HCT116 (cell line): Measurements from ENCODE around the gene SLC7A5. TPM values are rescaled to one million over a fixed set of nuclear protein-coding genes. Genes with fewer than 3 reads are reported as not detected.

Experiments used
- ATAC-seq: fragments of 200-7000 bp; cut with Tn5 transposase; 2 replicates; pipeline ENCODE4 v1.9.1; 2020; ENCODE audit warnings: mild to moderate bottlenecking, moderate library complexity
- BruUV-seq: library from RNA; stranded (reverse); fragments of 400-500 nt; replicated peaks from 2 replicates; lab custom pipeline; 2021; lab: Mats Ljungman, UMichigan
- CTCF ChIA-PET: fragments of 300-600 bp; sonication (Branson Sonifier 250); formaldehyde crosslinking; loops from one replicate; lab custom pipeline; 2021; ENCODE audit warnings: antibody characterized with exemption; lab: Charles Lee
- POLR2A ChIA-PET: fragments of 300-600, 350-600 bp; sonication (Branson Sonifier 250); formaldehyde crosslinking; loops from one replicate; lab custom pipeline; 2021; ENCODE audit warnings: antibody characterized with exemption; lab: Charles Lee
- RAD21 ChIA-PET, 2 experiments: fragments of 300-600 bp; sonication (Branson Sonifier 250); formaldehyde crosslinking; loops; one replicate each; lab custom pipeline; 2023; ENCODE audit warnings: low total read pairs in 2 of 2; ENCODE audit not compliant: uncharacterized antibody in 2 of 2, unreplicated experiment in 2 of 2, low non-redundant PET in 1 of 2; lab: Charles Lee
- DNase-seq: peaks from one replicate; pipeline ENCODE4 v3.0.0-alpha.2; 2010; ENCODE audit warnings: low read depth, low spot score
- H2AFZ ChIP-seq: fragments of 200-600 bp; shearing (Covaris generic), sonication (generic); 2 replicates; pipeline ENCODE4 v1.6.1; 2017; ENCODE audit warnings: low read depth, mixed run types, mixed read lengths, antibody characterized with exemption, low read length; ENCODE audit not compliant: poor library complexity, severe bottlenecking
- H3K27ac ChIP-seq: 2 replicates; pipeline ENCODE4 v1.5.1; 2012; ENCODE audit warnings: low read depth, low read length
- H3K27me3 ChIP-seq: fragments of 200-600 bp; sonication (generic); 2 replicates; pipeline ENCODE4 v1.6.1; 2016; ENCODE audit warnings: mixed run types, low read length, mixed read lengths; ENCODE audit not compliant: insufficient read depth
- H3K36me3 ChIP-seq, 2 experiments: fragments of 200-500 bp in 1 of 2; fragments of 200-600 bp in 1 of 2; sonication (Bioruptor generic) in 1 of 2; sonication (generic) in 1 of 2; 2 replicates each; pipeline versions ENCODE4 v1.5.1 to v1.6.1; 2014 to 2016; ENCODE audit warnings: low read length in 2 of 2, inconsistent platforms in 1 of 2, mixed read lengths in 1 of 2, mixed run types in 1 of 2; ENCODE audit not compliant: insufficient read depth in 2 of 2, control insufficient read depth in 1 of 2
- H3K4me1 ChIP-seq, 2 experiments: fragments of 200-600 bp in 1 of 2; sonication (generic) in 1 of 2; 2 replicates each; pipeline versions ENCODE4 v1.5.1 to v1.6.1; 2012 to 2017; ENCODE audit warnings: low read length in 2 of 2, inconsistent platforms in 1 of 2, mild to moderate bottlenecking in 1 of 2, mixed read lengths in 1 of 2, mixed run types in 1 of 2, moderate library complexity in 1 of 2; ENCODE audit not compliant: insufficient read depth in 2 of 2, control insufficient read depth in 1 of 2
- H3K4me2 ChIP-seq: fragments of 200-600 bp; sonication (generic); 2 replicates; pipeline ENCODE4 v1.6.1; 2017; ENCODE audit warnings: mixed run types, low read length, mixed read lengths
- H3K4me3 ChIP-seq, 2 experiments: fragments of 200-600 bp in 1 of 2; sonication (generic) in 1 of 2; replicated peaks in 1 of 2; 2 replicates each; pipeline ENCODE4 v1.5.1; 2011 to 2016; ENCODE audit warnings: low read length in 2 of 2, control low read depth in 1 of 2, low read depth in 1 of 2, mild to moderate bottlenecking in 1 of 2, mixed read lengths in 1 of 2, mixed run types in 1 of 2
- H3K79me2 ChIP-seq: fragments of 200-600 bp; sonication (generic); 2 replicates; pipeline ENCODE4 v1.6.1; 2017; ENCODE audit warnings: mild to moderate bottlenecking, mixed run types, low read length, moderate library complexity, mixed read lengths; ENCODE audit not compliant: insufficient read depth
- H3K9ac ChIP-seq: fragments of 200-600 bp; sonication (generic); 2 replicates; pipeline ENCODE4 v1.6.1; 2016; ENCODE audit warnings: low read length, mixed read lengths
- H3K9me2 ChIP-seq: fragments of 200-600 bp; sonication (generic), shearing (Covaris generic); 2 replicates; pipeline ENCODE4 v1.6.1; 2017; ENCODE audit warnings: mixed run types, mild to moderate bottlenecking, moderate library complexity; ENCODE audit not compliant: insufficient read depth
- H3K9me3 ChIP-seq, 2 experiments: fragments of 200-500 bp in 1 of 2; fragments of 200-600 bp in 1 of 2; sonication (Bioruptor generic) in 1 of 2; sonication (generic) in 1 of 2; 2 replicates each; pipeline ENCODE4 v1.6.1; 2014 to 2017; ENCODE audit warnings: low read length in 2 of 2, mixed read lengths in 2 of 2, inconsistent platforms in 1 of 2, low read depth in 1 of 2, mild to moderate bottlenecking in 1 of 2, mixed run types in 1 of 2, moderate library complexity in 1 of 2; ENCODE audit not compliant: control insufficient read depth in 1 of 2, insufficient read depth in 1 of 2
- H4K20me1 ChIP-seq: fragments of 200-600 bp; sonication (generic), shearing (Covaris generic); 2 replicates; pipeline ENCODE4 v1.6.1; 2017; ENCODE audit warnings: mixed run types, mild to moderate bottlenecking, moderate library complexity; ENCODE audit not compliant: insufficient read depth
- ATF3 ChIP-seq: IDR thresholded peaks from 2 replicates; pipeline ENCODE4 v1.6.1; 2012
- MAX ChIP-seq: IDR thresholded peaks from 2 replicates; pipeline ENCODE4 v1.6.1; 2012
- POLR2AphosphoS5 ChIP-seq: IDR thresholded peaks from 2 replicates; pipeline ENCODE4 v1.6.1; 2011; ENCODE audit warnings: mild to moderate bottlenecking, low read depth, low read length, moderate library complexity
- RAD21 ChIP-seq: IDR thresholded peaks from 2 replicates; pipeline ENCODE4 v1.6.1; 2012; ENCODE audit warnings: low read depth, mild to moderate bottlenecking
- ZBTB33 ChIP-seq: IDR thresholded peaks from 2 replicates; pipeline ENCODE4 v1.6.1; 2011; ENCODE audit warnings: mild to moderate bottlenecking, low read length, moderate library complexity; ENCODE audit not compliant: insufficient replicate concordance; ENCODE audit errors: extremely low read depth
- ZNF274 ChIP-seq: fragments of 200-500 bp; sonication (Bioruptor generic); IDR thresholded peaks from 2 replicates; pipeline ENCODE4 v1.6.1; 2014; ENCODE audit warnings: mild to moderate bottlenecking, low read depth, low read length, inconsistent platforms
- intact Hi-C: fragments of 100-400 bp; cut with micrococcal nuclease; formaldehyde crosslinking; loops from 2 replicates; pipeline ENCODE4 v1.10.0; 2022
- total RNA-seq: library from RNA; stranded (reverse); gene quantifications from one replicate; pipeline ENCODE4 v1.2.1, GENCODE V29; 2021; ENCODE audit not compliant: unreplicated experiment

Gene SLC7A5
- total RNA-seq, 1 experiment from 2014 or later = 482 TPM

DNA sequence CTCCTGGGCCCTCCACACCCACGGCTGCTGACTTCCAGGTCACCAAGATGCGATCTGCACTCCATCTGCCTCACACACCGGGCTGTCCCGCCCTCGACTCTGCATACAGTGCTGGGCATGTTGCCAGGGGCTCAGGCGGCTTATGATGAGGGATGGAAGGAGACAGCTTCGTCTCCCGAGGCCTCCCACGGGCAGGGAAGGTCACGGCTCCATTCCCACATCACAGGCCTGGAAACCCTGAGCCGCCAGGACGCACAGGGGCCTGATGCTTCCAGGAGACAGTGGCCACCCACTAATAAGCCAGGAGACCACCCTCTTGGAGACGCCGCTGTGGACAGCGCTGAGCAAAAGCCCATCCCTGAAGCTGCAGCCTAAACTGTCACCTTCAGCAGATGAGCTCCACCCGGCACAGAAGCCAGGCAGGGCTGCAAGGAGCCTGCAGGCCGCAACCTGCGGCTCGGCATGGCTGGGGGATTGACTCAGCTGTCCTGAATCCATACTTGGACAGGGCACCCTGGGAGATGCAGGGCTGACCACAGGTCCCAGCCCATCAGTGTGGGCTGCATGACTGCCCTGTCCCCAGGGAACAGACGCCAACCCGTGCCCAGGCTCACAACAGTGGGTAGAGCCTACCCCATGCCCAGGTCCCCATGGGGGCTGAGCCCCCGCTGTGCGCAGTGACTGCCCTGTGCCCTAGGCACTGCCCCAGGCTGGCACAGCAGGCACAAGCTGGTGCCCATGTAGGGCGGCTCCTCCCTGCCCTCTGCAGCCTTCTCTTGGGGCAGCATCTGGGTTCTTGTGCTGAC, 34.4 kb downstream of the SLC7A5 start:
- ChIA-PET POLR2A (no interaction called here), CTCF (no interaction called here), RAD21 (no interaction called here)
- Histone ChIP-seq H3K9me3 (no peaks in the 10 kb centered on the region), H3K4me2 (no peak overlapping the region), H3K27me3 (no peaks in the 10 kb centered on the region), H4K20me1 (peaks cover 3% of the 10 kb centered on the region; the same call in 1 of the 2 replicates), H3K9me2 (no peaks in the 10 kb centered on the region), H3K9ac (no peak overlapping the region), H3K4me1 (no peaks in the 10 kb centered on the region), H2AFZ (no peak overlapping the region), H3K4me3 (no peak overlapping the region), H3K36me3 (peaks cover 57 to 95% of the 10 kb centered on the region in 2 experiments), H3K79me2 (peaks cover 11% of the 10 kb centered on the region; the same call in 1 of the 2 replicates), H3K27ac (no peak overlapping the region; the same call in 1 of the 2 replicates)
- no peak for TF ChIP-seq ZBTB33
- TF ChIP-seq MAX = no peak
- TF ChIP-seq POLR2AphosphoS5 = peak; percentile 30; the same call in 1 of the 2 replicates
- TF ChIP-seq ZNF274 = no peak
- TF ChIP-seq ATF3 = no peak
- no peak for TF ChIP-seq RAD21
- DNase-seq (no peak), ATAC-seq (peak; percentile 2; the same call in 1 of the 2 replicates)
- intact Hi-C loops = no loop called here
- no TSS peak for BruUV-seq
